Measurements from ENCODE around the gene IFITM10.

Gene IFITM10

DNA sequence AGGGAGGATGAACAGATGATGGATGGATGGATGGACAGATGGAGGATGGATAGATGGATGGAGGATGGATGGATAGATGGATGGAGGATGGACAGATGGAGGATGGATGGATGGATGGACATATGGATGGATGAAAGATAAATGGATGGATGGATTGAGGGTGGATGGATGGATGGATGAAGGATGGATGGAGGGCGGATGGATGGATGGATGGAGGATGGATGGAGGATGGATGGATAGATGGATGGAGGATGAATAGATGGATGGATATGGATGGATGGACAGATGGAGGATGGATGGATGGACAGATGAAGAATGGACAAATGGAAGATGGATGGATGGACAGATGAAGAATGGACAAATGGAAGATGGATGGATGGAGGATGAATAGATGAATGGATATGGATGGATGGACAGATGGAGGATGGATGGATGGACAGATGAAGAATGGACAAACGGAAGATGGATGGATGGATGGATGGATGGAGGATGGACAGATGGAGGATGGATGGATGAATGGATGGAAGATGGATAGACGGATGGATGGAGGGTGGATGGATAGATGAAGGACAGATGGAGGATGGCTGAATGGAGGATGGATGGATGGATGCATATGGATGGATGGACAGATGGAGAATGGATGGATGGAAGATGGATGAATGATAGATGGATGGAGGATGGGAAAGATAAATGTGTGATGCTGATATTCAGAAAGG is 7.4 kb downstream of the IFITM10 start:
- H3K4me3 ChIP-seq (ENCODE audit: low read depth, low read length) = no peak overlapping the region
- no peaks in the 10 kb centered on the region for H3K36me3 ChIP-seq (ENCODE audit: insufficient read depth, low read length)
- no peak overlapping the region for H3K27ac ChIP-seq (ENCODE audit: low read depth, low read length)

DNA sequence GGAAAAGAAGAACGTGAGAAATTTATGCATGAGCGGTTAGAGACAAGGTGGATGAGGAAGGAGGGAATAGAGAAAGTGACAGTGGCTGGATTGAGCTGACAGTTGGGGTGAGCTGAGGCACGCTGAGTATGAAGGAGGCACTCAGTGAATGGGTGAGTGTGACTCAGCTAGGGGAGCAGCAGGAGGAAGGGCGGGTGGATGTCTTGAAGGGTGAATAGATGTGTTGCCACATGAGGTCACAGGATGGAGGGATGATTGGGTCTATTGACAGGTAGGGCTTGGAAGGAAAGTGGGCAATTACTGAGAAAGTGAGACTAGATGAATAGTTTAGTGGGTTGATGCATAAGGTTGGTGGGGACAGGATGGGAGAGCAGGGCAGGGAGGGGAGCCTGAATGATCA is 8.0 kb downstream of the IFITM10 start:
- Histone ChIP-seq H3K36me3 (ENCODE audit: insufficient read depth, low read length) (no peaks in the 10 kb centered on the region), H3K79me2 (ENCODE audit: control insufficient read depth, insufficient read depth, low read length, unreplicated experiment) (no peaks in the 10 kb centered on the region), H2AFZ (ENCODE audit: low read length, unreplicated experiment) (no peak overlapping the region), H3K27ac (ENCODE audit: low read depth, low read length) (no peak overlapping the region), H3K27me3 (ENCODE audit: insufficient read depth, low read length) (peaks cover 10% of the 10 kb centered on the region; the same call in 1 of the 2 replicates), H3K4me3 (ENCODE audit: low read depth, low read length) (no peak overlapping the region), H3K4me1 (ENCODE audit: control insufficient read depth, insufficient read depth, low read length, unreplicated experiment) (no peaks in the 10 kb centered on the region)

More for the DNA sequence above, 7.4 kb downstream of the IFITM10 start:
- Histone ChIP-seq H3K27me3 (ENCODE audit: insufficient read depth, low read length) (peaks cover 6% of the 10 kb centered on the region; the same call in 1 of the 2 replicates), H3K4me1 (ENCODE audit: control insufficient read depth, insufficient read depth, low read length, unreplicated experiment) (no peaks in the 10 kb centered on the region), H3K79me2 (ENCODE audit: control insufficient read depth, insufficient read depth, low read length, unreplicated experiment) (no peaks in the 10 kb centered on the region), H2AFZ (ENCODE audit: low read length, unreplicated experiment) (no peak overlapping the region)

DNA sequence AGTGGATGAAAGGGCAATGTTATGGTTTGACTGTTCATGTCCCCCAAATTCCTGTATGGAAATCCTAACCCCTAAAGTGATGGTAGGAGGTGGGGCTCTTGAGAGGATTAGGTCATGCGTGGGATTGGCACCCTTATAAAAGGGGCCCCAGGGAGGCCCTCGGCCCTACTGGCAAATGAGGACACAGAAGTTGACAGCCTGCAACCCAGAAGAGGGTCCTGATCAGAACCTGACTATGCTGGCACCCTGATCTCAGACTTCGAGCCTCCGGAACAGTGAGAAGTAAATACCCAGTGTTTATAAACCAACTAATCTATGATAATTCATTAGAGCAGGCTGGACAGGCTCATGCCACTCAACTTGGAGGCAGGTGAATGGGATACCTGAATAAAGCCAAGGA is 8.7 kb downstream of the IFITM10 start:
- H3K4me1 ChIP-seq (ENCODE audit: control insufficient read depth, insufficient read depth, low read length, unreplicated experiment) = no peaks in the 10 kb centered on the region
- peaks cover 15% of the 10 kb centered on the region; the same call in 1 of the 2 replicates for H3K27me3 ChIP-seq (ENCODE audit: insufficient read depth, low read length)
- H3K79me2 ChIP-seq (ENCODE audit: control insufficient read depth, insufficient read depth, low read length, unreplicated experiment) = no peaks in the 10 kb centered on the region
- H2AFZ ChIP-seq (ENCODE audit: low read length, unreplicated experiment) = no peak overlapping the region
- no peak overlapping the region for H3K4me3 ChIP-seq (ENCODE audit: low read depth, low read length)
- H3K36me3 ChIP-seq (ENCODE audit: insufficient read depth, low read length) = no peaks in the 10 kb centered on the region
- H3K27ac ChIP-seq (ENCODE audit: low read depth, low read length) = no peak overlapping the region

DNA sequence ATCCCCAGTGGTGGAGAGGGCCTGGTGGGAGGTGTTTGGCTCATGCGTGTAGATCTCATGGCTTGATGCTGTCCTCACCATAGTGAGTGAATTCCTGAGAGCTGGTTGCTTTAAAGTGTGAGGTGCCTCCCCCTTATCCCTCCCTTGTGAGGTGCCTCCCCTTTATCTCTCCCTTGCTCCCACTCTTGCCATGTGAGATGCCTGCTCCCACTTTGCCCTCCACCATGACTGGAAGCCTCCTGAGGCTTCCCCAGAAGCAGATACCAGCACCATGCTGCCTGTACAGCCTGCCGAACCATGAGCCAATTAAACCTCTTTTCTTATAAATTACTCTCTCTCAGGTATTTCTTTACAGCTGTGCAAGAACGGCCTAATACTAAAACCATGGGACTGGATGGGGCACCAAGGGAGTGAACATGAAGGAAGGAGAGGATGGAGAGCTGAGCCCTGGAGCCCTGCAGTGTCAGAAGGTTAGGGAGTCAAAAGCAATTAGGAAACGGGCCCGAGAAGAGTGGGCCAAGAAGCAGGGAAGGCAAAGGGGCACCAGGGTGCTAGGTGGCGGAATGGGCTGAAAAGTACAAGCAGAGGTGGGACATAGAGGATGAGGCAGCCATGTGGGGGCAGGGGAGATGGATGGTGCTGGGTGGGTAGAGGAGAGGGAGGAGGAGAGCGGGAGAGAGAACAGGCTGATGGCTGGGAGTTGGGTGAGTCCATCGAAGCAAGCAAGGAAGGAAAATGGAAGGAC is 9.4 kb downstream of the IFITM10 start:
- no peak overlapping the region for H2AFZ ChIP-seq (ENCODE audit: low read length, unreplicated experiment)
- no peaks in the 10 kb centered on the region for H3K4me1 ChIP-seq (ENCODE audit: control insufficient read depth, insufficient read depth, low read length, unreplicated experiment)
- no peak overlapping the region for H3K4me3 ChIP-seq (ENCODE audit: low read depth, low read length)
- H3K79me2 ChIP-seq (ENCODE audit: control insufficient read depth, insufficient read depth, low read length, unreplicated experiment) = no peaks in the 10 kb centered on the region
- H3K36me3 ChIP-seq (ENCODE audit: insufficient read depth, low read length) = no peaks in the 10 kb centered on the region
- peaks cover 23% of the 10 kb centered on the region; the same call in 1 of the 2 replicates for H3K27me3 ChIP-seq (ENCODE audit: insufficient read depth, low read length)
- no peak overlapping the region for H3K27ac ChIP-seq (ENCODE audit: low read depth, low read length)

DNA sequence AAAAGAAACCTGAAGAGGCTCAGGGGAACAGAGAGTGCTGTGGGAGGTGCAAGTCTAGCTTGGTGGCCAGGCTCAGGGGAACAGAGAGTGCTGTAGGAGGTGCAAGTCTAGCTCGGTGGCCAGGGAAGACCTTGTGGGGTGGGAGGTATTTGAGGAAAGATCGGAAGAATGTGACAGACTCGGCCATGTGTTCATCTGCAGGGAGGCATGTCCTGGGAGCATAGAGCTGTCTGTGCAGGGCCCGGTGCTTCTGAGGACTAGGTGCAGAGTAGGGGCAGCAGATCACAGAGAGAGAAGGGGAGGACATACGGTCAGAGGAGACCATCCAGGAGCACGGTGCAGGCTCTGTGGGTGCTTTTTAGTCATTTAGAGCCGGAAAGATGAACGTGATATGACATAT is 10.8 kb downstream of the IFITM10 start:
- no peaks in the 10 kb centered on the region for H3K4me1 ChIP-seq (ENCODE audit: control insufficient read depth, insufficient read depth, low read length, unreplicated experiment)
- H3K27ac ChIP-seq (ENCODE audit: low read depth, low read length) = no peak overlapping the region
- no peak overlapping the region for H2AFZ ChIP-seq (ENCODE audit: low read length, unreplicated experiment)
- peaks cover 34% of the 10 kb centered on the region for H3K27me3 ChIP-seq (ENCODE audit: insufficient read depth, low read length)
- H3K4me3 ChIP-seq (ENCODE audit: low read depth, low read length) = no peak overlapping the region
- no peaks in the 10 kb centered on the region for H3K36me3 ChIP-seq (ENCODE audit: insufficient read depth, low read length)
- no peaks in the 10 kb centered on the region for H3K79me2 ChIP-seq (ENCODE audit: control insufficient read depth, insufficient read depth, low read length, unreplicated experiment)

DNA sequence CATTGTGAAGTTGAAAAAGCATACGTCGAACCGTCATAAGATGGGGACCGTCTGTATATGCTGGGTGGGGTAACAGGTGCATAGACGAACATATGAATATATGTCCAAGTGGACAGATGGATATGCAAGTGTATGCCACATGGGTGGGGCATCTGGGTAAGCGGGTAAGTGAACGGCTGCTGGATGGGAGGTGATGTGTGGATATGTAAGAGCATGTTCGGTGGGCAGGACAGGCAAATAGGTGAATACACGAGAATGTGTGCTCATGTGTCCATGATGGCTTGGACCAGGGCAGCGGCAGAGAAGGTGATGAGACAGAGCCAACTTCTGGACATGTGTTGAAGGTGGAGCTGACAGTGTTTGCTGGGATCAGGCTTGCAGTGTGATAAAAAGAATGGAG is 12.0 kb downstream of the IFITM10 start:
- Histone ChIP-seq H2AFZ (ENCODE audit: low read length, unreplicated experiment) (no peak overlapping the region), H3K36me3 (ENCODE audit: insufficient read depth, low read length) (no peaks in the 10 kb centered on the region), H3K27me3 (ENCODE audit: insufficient read depth, low read length) (peaks cover 46% of the 10 kb centered on the region), H3K4me3 (ENCODE audit: low read depth, low read length) (no peak overlapping the region), H3K4me1 (ENCODE audit: control insufficient read depth, insufficient read depth, low read length, unreplicated experiment) (no peaks in the 10 kb centered on the region), H3K27ac (ENCODE audit: low read depth, low read length) (no peak overlapping the region), H3K79me2 (ENCODE audit: control insufficient read depth, insufficient read depth, low read length, unreplicated experiment) (no peaks in the 10 kb centered on the region)

DNA sequence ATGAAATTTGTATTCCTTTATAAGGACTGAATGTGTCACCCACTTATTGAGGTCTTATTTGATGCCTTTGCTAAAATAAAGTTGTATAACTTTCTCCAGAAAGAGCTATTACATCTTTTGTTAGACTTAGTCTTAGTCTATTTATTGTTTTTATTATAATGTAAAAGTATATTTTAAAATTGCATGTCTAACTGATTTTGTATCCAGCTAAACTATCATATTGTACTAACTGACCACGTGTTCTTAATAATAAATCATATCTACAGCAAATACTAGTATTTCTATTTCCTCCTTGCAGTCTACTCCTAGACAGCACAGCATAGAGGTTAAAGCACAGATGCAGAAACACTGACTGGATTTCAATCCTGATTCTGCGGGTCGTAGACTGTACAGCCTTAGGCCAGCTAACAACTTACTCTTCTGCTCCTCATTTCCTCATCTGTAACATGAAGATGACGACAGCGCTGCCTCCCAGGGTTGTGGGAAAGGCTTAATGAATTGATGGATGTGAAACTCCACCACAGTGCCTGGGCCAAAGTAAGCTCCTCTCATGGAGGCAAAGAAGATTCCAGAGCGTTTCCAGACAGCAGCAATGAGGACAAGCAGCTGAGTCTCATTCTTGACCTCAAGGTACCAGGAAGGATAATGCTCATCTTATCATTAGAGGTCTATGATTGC is 13.2 kb downstream of the IFITM10 start:
- H3K27ac ChIP-seq (ENCODE audit: low read depth, low read length) = no peak overlapping the region
- peaks cover 55% of the 10 kb centered on the region for H3K27me3 ChIP-seq (ENCODE audit: insufficient read depth, low read length)
- no peak overlapping the region for H2AFZ ChIP-seq (ENCODE audit: low read length, unreplicated experiment)
- H3K36me3 ChIP-seq (ENCODE audit: insufficient read depth, low read length) = no peaks in the 10 kb centered on the region
- H3K4me3 ChIP-seq (ENCODE audit: low read depth, low read length) = no peak overlapping the region
- H3K79me2 ChIP-seq (ENCODE audit: control insufficient read depth, insufficient read depth, low read length, unreplicated experiment) = no peaks in the 10 kb centered on the region
- H3K4me1 ChIP-seq (ENCODE audit: control insufficient read depth, insufficient read depth, low read length, unreplicated experiment) = no peaks in the 10 kb centered on the region

DNA sequence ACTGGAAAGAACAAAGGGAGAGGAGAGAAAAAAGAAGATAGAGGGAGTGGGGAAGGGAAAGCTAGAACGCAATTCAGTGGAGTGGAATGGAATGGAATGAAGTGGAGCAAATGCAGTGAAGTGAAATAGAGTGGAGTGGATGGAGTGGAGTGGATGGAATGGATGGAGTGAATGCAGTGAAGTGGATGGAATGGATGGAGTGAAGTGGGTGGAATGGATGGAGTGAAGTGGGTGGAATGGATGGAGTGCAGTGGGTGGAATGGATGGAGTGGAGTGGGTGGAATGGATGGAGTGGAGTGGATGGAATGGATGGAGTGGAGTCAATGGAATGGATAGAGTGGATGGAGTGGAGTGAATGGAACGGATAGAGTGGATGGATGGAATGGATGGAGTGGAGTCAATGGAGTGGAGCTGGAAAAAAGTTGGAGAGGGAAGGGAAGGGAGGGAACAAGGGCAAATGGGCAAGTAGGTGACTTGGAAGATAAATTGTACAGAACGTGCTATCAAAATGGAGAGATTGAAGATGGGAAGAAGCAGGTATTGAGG is 13.9 kb downstream of the IFITM10 start:
- Histone ChIP-seq H3K4me1 (ENCODE audit: control insufficient read depth, insufficient read depth, low read length, unreplicated experiment) (no peaks in the 10 kb centered on the region), H3K27ac (ENCODE audit: low read depth, low read length) (no peak overlapping the region), H3K27me3 (ENCODE audit: insufficient read depth, low read length) (peaks cover 55% of the 10 kb centered on the region), H3K36me3 (ENCODE audit: insufficient read depth, low read length) (no peaks in the 10 kb centered on the region), H3K79me2 (ENCODE audit: control insufficient read depth, insufficient read depth, low read length, unreplicated experiment) (no peaks in the 10 kb centered on the region), H2AFZ (ENCODE audit: low read length, unreplicated experiment) (no peak overlapping the region), H3K4me3 (ENCODE audit: low read depth, low read length) (no peak overlapping the region)

DNA sequence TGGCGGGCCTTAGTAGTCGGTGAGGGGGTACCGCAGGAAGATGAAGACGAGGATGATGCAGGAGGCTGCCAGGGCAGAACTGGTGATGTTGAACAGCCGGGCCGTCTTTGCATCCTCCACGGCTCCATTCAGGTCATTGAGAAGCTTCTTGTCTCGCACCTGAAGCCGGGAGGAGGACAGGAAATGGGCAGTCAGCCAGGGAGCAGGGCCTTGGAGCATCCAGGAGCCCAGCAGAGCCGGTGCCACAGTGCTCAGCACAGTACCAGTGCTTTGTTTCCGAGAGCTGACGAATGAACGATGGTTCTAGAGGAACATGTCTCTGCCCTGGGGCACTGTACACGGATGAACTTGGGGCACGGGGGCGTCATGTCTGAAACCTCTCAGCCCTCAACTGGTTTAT is 15.1 kb downstream of the IFITM10 start:
- H3K36me3 ChIP-seq (ENCODE audit: insufficient read depth, low read length) = no peaks in the 10 kb centered on the region
- H3K4me1 ChIP-seq (ENCODE audit: control insufficient read depth, insufficient read depth, low read length, unreplicated experiment) = no peaks in the 10 kb centered on the region
- H2AFZ ChIP-seq (ENCODE audit: low read length, unreplicated experiment) = no peak overlapping the region
- peaks cover 58% of the 10 kb centered on the region for H3K27me3 ChIP-seq (ENCODE audit: insufficient read depth, low read length)
- H3K27ac ChIP-seq (ENCODE audit: low read depth, low read length) = no peak overlapping the region
- H3K4me3 ChIP-seq (ENCODE audit: low read depth, low read length) = no peak overlapping the region
- H3K79me2 ChIP-seq (ENCODE audit: control insufficient read depth, insufficient read depth, low read length, unreplicated experiment) = no peaks in the 10 kb centered on the region

DNA sequence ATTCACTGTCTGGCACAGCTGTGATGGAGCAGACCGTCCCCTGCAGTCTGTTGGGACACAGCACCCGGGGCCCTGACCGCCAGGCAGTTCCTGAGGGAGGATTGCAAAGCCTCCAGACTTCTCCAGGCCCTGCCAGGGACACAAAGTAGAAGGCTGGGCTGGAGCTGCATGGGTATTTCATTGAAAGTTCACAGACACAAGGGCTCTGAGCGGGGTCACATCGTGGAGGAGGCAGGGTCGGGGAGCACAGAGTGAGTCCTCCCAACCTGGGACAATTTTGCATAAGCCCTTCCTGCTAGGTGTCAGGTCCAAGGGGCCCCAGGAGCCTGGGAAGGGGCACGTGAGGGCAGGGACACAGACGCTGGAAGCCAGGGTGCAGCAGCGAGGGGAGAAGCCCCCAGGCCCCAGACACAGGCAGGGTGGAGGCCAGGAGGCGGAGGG is 15.7 kb downstream of the IFITM10 start:
- H3K36me3 ChIP-seq (ENCODE audit: insufficient read depth, low read length) = no peaks in the 10 kb centered on the region
- peaks cover 64% of the 10 kb centered on the region for H3K27me3 ChIP-seq (ENCODE audit: insufficient read depth, low read length)
- no peak overlapping the region for H3K4me3 ChIP-seq (ENCODE audit: low read depth, low read length)
- no peak overlapping the region for H2AFZ ChIP-seq (ENCODE audit: low read length, unreplicated experiment)
- H3K27ac ChIP-seq (ENCODE audit: low read depth, low read length) = no peak overlapping the region
- no peaks in the 10 kb centered on the region for H3K4me1 ChIP-seq (ENCODE audit: control insufficient read depth, insufficient read depth, low read length, unreplicated experiment)
- H3K79me2 ChIP-seq (ENCODE audit: control insufficient read depth, insufficient read depth, low read length, unreplicated experiment) = no peaks in the 10 kb centered on the region
